Measurements from ENCODE around the gene MCL1. TPM values are rescaled to one million over a fixed set of nuclear protein-coding genes. Genes with fewer than 3 reads are reported as not detected.
A peak's percentile ranks its signal among the peaks of the same experiment; 100 is the strongest.

MCL1 gene
- total RNA-seq, 4 donors from 2014 or later, result 235 to 306 (median 258) TPM

DNA sequence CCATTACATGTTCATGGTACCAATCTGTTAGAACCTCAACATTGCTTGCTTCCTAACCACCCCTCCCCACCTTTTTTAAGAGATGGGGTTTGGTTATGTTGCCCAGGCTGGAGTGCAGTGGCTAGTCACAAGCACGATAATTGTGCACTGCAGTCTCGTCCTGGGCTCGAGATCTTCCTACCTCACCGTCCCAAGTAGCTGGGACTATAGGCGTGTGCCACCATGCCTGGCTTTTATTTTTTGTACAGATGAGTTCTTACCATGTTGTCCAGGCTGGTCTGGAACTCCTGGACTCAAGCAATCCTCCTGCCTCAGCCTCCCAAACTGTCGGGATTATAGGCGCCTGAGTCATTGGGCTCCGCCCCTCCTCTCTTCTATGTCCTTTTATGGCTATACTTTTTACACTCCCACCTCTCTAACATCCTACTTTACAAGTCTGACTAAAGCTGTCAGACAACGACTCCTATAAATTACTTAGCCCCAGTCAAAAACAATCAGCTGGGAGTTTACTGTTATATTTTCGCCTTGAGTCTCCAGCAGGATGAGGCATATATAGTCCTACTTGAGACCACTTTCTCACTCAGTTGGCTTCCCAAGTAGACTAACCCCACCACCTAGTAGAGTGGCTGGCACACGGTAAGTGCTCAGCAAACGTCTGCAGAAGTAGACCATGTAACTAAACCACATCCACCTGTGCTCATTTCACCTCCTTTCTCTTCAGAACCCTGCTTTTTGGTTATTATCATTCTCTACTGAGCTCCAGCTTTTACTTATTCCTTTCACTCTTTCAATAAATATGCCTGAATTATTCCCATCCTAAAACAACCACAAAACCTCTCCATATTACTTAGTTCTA lies 36.2 kb upstream of the MCL1 start:
- peaks cover 0 to 30% (median 0%) of the 10 kb centered on the region in 3 donors for H3K36me3 ChIP-seq
- H3K4me1 ChIP-seq, result peaks cover 2 to 67% (median 41%) of the 10 kb centered on the region in 4 donors
- H3K9me3 ChIP-seq, result no peaks in the 10 kb centered on the region
- no peak for DNase-seq (ENCODE audit: low spot score in 2 of 2)
- TF ChIP-seq POLR2A (IDR thresholded peaks at IDR 0.05), result no peak
- no peak for TF ChIP-seq EP300 (IDR thresholded peaks at IDR 0.05)
- TF ChIP-seq, protein P1, sequence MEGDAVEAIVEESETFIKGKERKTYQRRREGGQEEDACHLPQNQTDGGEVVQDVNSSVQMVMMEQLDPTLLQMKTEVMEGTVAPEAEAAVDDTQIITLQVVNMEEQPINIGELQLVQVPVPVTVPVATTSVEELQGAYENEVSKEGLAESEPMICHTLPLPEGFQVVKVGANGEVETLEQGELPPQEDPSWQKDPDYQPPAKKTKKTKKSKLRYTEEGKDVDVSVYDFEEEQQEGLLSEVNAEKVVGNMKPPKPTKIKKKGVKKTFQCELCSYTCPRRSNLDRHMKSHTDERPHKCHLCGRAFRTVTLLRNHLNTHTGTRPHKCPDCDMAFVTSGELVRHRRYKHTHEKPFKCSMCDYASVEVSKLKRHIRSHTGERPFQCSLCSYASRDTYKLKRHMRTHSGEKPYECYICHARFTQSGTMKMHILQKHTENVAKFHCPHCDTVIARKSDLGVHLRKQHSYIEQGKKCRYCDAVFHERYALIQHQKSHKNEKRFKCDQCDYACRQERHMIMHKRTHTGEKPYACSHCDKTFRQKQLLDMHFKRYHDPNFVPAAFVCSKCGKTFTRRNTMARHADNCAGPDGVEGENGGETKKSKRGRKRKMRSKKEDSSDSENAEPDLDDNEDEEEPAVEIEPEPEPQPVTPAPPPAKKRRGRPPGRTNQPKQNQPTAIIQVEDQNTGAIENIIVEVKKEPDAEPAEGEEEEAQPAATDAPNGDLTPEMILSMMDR (IDR thresholded peaks at IDR 0.05), result no peak
- H3K27ac ChIP-seq, result peak overlapping the region in 2 of 4 donors; percentile 84 to 87
- H3K27me3 ChIP-seq, result no peaks in the 10 kb centered on the region
- 90 to 92% methylated on average over 12 of the region's 12 CpGs for WGBS, 2 donors
- H3K4me3 ChIP-seq, result no peak overlapping the region

DNA sequence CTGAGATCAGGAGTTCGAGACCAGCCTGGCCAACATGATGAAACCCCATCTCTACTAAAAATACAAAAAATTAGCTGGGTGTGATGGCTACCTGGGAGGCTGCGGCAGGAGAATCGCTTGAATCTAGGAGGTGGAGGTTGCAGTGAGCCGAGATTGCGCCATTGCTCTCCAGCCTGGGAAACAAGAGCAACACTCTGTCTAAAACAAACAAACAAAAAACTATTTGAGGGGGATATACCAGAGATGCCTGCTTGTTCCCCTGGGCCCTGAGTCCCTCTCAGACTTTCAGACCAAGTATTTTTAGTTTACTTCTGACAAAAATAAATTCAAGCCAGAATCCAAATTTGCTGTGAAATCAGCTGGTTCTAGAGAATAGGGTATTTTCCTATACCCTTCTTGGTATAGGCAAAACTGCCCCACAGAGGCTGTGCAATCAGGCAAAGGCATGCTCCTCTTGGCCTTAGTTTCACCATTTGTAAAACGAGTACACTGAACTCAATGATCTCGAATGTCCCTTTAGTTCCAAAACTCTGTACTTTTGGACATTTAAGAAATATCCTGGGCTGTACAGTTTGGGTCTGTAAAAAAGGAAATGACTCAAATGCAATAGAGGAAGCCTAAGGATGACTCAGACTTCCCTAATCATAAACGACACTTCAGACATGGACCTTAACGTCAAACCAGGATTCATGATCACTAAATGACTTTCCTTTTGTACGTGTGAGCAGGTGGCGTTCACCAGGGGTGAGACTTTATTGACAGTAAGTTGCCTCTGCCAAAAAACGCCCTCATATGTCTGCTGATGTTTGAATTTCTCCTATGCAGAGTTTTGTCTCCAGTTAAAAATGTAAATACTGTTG lies 33.9 kb upstream of the MCL1 start:
- DNase-seq (ENCODE audit: low spot score in 2 of 2), result peak in 1 of 2 donors; percentile 43

DNA sequence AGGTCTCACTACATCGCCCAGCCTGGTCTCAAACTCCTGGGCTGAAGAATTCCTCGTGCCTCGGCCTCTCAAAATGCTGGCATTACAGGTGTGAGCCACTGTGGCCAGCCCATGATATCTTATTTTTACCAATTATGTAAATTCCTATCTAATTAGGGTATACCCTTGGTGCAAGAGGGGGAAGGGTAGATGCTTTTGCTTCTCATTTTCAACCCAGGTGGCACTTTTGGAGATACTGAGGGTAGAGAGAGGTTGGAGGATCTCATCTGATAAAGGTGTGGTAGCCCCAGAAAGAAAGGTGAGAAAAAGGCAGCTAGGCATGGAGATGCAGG lies 32.6 kb upstream of the MCL1 start:
- DNase-seq (ENCODE audit: low spot score in 2 of 2), result no peak
- no peaks in the 10 kb centered on the region for H3K27me3 ChIP-seq
- no peaks in the 10 kb centered on the region for H3K9me3 ChIP-seq
- peak overlapping the region; percentile 20 to 87 (median 75) for H3K27ac ChIP-seq
- H3K4me1 ChIP-seq, result peaks cover 2 to 58% (median 39%) of the 10 kb centered on the region in 4 donors
- WGBS, 2 donors, result 95 to 100% methylated on average over 3 of the region's 3 CpGs
- H3K4me3 ChIP-seq, result no peak overlapping the region
- peaks cover 0 to 21% (median 0%) of the 10 kb centered on the region in 3 donors for H3K36me3 ChIP-seq
- no peak for TF ChIP-seq EP300 (IDR thresholded peaks at IDR 0.05)
- TF ChIP-seq, protein P1 (IDR thresholded peaks at IDR 0.05), result no peak
- TF ChIP-seq POLR2A (IDR thresholded peaks at IDR 0.05), result no peak

More for the DNA sequence above, 33.9 kb upstream of the MCL1 start:
- H3K27me3 ChIP-seq, result no peaks in the 10 kb centered on the region
- H3K36me3 ChIP-seq, result peaks cover 0 to 24% (median 0%) of the 10 kb centered on the region in 3 donors
- 53 to 58% methylated on average over 12 of the region's 12 CpGs for WGBS, 2 donors
- H3K4me3 ChIP-seq, result no peak overlapping the region
- peak overlapping the region in 3 of 4 donors; percentile 66 to 87 (median 84) for H3K27ac ChIP-seq
- H3K4me1 ChIP-seq, result peaks cover 2 to 58% (median 39%) of the 10 kb centered on the region in 4 donors
- TF ChIP-seq, protein P1 (IDR thresholded peaks at IDR 0.05), result no peak
- peak; percentile 85 to 90 for TF ChIP-seq EP300 (IDR thresholded peaks at IDR 0.05)
- no peaks in the 10 kb centered on the region for H3K9me3 ChIP-seq

DNA sequence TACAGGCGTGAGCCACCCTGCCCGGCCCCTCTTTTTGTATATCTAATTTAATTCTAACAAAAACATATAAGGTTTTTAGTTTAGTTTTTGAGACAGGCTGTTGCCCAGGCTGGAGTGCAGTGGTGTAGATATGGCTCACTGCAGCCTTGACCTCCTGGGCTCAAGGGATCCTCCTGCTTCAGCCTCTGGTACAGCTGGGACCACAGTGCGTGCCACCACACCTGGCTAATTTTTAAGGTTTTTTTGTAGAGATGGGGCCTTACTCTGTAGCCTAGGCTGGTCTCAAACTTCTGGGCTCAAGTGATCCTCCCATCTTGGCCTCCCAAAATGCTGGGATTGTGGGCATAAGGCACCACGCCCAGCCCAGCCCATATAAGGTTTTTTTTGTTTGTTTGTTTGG lies 31.2 kb upstream of the MCL1 start:
- H3K4me3 ChIP-seq, result no peak overlapping the region
- TF ChIP-seq EP300 (IDR thresholded peaks at IDR 0.05) (no peak), POLR2A (IDR thresholded peaks at IDR 0.05) (no peak)
- TF ChIP-seq, protein P1 (IDR thresholded peaks at IDR 0.05), result no peak
- peaks cover 0 to 8% (median 0%) of the 10 kb centered on the region in 3 donors for H3K36me3 ChIP-seq
- peak overlapping the region in 3 of 4 donors; percentile 66 to 87 (median 84) for H3K27ac ChIP-seq
- no peak for DNase-seq (ENCODE audit: low spot score in 2 of 2)
- 97 to 98% methylated on average over 4 of the region's 4 CpGs for WGBS, 2 donors
- H3K9me3 ChIP-seq, result no peaks in the 10 kb centered on the region
- peaks cover 2 to 58% (median 39%) of the 10 kb centered on the region in 4 donors for H3K4me1 ChIP-seq
- no peaks in the 10 kb centered on the region for H3K27me3 ChIP-seq
